CD14-positive monocyte (primary cell): ENCODE data around the gene AFDN. TPM values are rescaled to one million over a fixed set of nuclear protein-coding genes. Genes with fewer than 3 reads are reported as not detected.

Experiments used
- DNase-seq, 3 donors: peaks; one replicate each; pipeline ENCODE4 v3.0.0-alpha.2; 2011 to 2022
- H2AFZ ChIP-seq: 2 replicates; pipeline ENCODE4 v1.6.0; 2012; ENCODE audit warnings: mild to moderate bottlenecking, low read depth, low read length, inconsistent platforms; ENCODE audit not compliant: insufficient read depth, poor library complexity, severe bottlenecking
- H3K27ac ChIP-seq, 2 donors: 1 replicate in 1 of 2; 2 replicates in 1 of 2; pipeline ENCODE4 v1.5.1; 2012 to 2013; ENCODE audit warnings: low read length in 2 of 2, control low read depth in 1 of 2, inconsistent platforms in 1 of 2, low read depth in 1 of 2, mild to moderate bottlenecking in 1 of 2
- H3K27me3 ChIP-seq, 2 donors: one replicate each; pipeline versions ENCODE4 v1.6.0 to v1.6.1; 2011 to 2013; ENCODE audit warnings: low read length in 2 of 2; ENCODE audit not compliant: control insufficient read depth in 2 of 2, insufficient read depth in 2 of 2
- H3K36me3 ChIP-seq, 2 donors: replicated peaks in 1 of 2; 1 replicate in 1 of 2; 2 replicates in 1 of 2; pipeline versions ENCODE4 v1.5.1 to v1.6.1; 2012 to 2013; ENCODE audit warnings: low read length in 2 of 2, control low read depth in 1 of 2, inconsistent platforms in 1 of 2, mild to moderate bottlenecking in 1 of 2; ENCODE audit not compliant: insufficient read depth in 2 of 2, control insufficient read depth in 1 of 2
- H3K4me1 ChIP-seq, 2 donors: 1 replicate in 1 of 2; 2 replicates in 1 of 2; pipeline versions ENCODE4 v1.5.1 to v1.6.1; 2012 to 2013; ENCODE audit warnings: low read length in 2 of 2, control low read depth in 1 of 2, inconsistent platforms in 1 of 2, mild to moderate bottlenecking in 1 of 2, moderate library complexity in 1 of 2; ENCODE audit not compliant: insufficient read depth in 2 of 2, control insufficient read depth in 1 of 2
- H3K4me2 ChIP-seq: replicated peaks from 2 replicates; pipeline ENCODE3; 2012; ENCODE audit warnings: low read length, moderate library complexity, mild to moderate bottlenecking; ENCODE audit not compliant: poor library complexity, severe bottlenecking; ENCODE audit errors: extremely low read depth
- H3K4me3 ChIP-seq, 3 experiments: fragments of 200-600 bp in 1 of 3; sonication (generic) in 1 of 3; replicated peaks in 1 of 3; 1 replicate in 2 of 3; 2 replicates in 1 of 3; pipeline ENCODE4 v1.5.1; 2011 to 2013; ENCODE audit warnings: low read length in 3 of 3, mild to moderate bottlenecking in 3 of 3, control low read depth in 2 of 3, low read depth in 2 of 3, inconsistent platforms in 1 of 3, moderate library complexity in 1 of 3
- H3K79me2 ChIP-seq: 2 replicates; pipeline ENCODE4 v1.6.0; 2012; ENCODE audit warnings: mild to moderate bottlenecking, control low read depth, inconsistent platforms, low read length, moderate library complexity; ENCODE audit not compliant: insufficient read depth
- H3K9ac ChIP-seq: 2 replicates; pipeline ENCODE4 v1.6.0; 2017; ENCODE audit warnings: low read length, mild to moderate bottlenecking; ENCODE audit not compliant: insufficient read depth, poor library complexity, severe bottlenecking
- H3K9me3 ChIP-seq, 2 donors: replicated peaks in 1 of 2; 1 replicate in 1 of 2; 2 replicates in 1 of 2; pipeline versions ENCODE4 v1.5.1 to v1.6.1; 2012 to 2013; ENCODE audit warnings: low read length in 2 of 2, control low read depth in 1 of 2; ENCODE audit not compliant: control insufficient read depth in 1 of 2, insufficient read depth in 1 of 2
- H4K20me1 ChIP-seq: 2 replicates; pipeline ENCODE4 v1.6.0; 2012; ENCODE audit warnings: mild to moderate bottlenecking, low read length, control low read depth, moderate library complexity; ENCODE audit not compliant: insufficient read depth
- H3K27ac Mint-ChIP-seq, 7 donors: one replicate each; pipeline ENCODE4 v1.8.0; 2020; ENCODE audit warnings: mild to moderate bottlenecking in 7 of 7, mixed read lengths in 7 of 7, moderate library complexity in 6 of 7, inconsistent platforms in 2 of 7
- H3K27me3 Mint-ChIP-seq, 3 donors: one replicate each; pipeline ENCODE4 v1.8.0; 2021 to 2022; ENCODE audit warnings: low read depth in 3 of 3, mild to moderate bottlenecking in 3 of 3, mixed read lengths in 3 of 3, moderate library complexity in 3 of 3, inconsistent platforms in 1 of 3
- H3K36me3 Mint-ChIP-seq, 2 donors: one replicate each; pipeline ENCODE4 v1.8.0; 2020; ENCODE audit warnings: mixed read lengths in 2 of 2, inconsistent platforms in 1 of 2, mild to moderate bottlenecking in 1 of 2
- H3K4me1 Mint-ChIP-seq: one replicate; pipeline ENCODE4 v1.8.0; 2020; ENCODE audit warnings: mild to moderate bottlenecking, mixed read lengths
- H3K4me3 Mint-ChIP-seq, 2 donors: one replicate each; pipeline ENCODE4 v1.8.0; 2020; ENCODE audit warnings: mild to moderate bottlenecking in 2 of 2, mixed read lengths in 2 of 2, moderate library complexity in 1 of 2
- H3K9me3 Mint-ChIP-seq, 7 donors: one replicate each; pipeline ENCODE4 v1.8.0; 2020 to 2022; ENCODE audit warnings: mixed read lengths in 7 of 7, mild to moderate bottlenecking in 6 of 7, moderate library complexity in 6 of 7, inconsistent platforms in 2 of 7
- CTCF ChIP-seq: fragments of 200-600 bp; IDR thresholded peaks from one replicate; pipeline ENCODE4 v1.8.0; 2022; ENCODE audit warnings: antibody characterized with exemption, mild to moderate bottlenecking
- WGBS: methylation state at CpG from one replicate; pipeline ENCODE4 v1.1.5; 2013; ENCODE audit warnings: missing lambda C conversion rate; ENCODE audit not compliant: insufficient coverage; 5-methylcytosine and 5-hydroxymethylcytosine counted together
- intact Hi-C, 2 donors: fragments of 100-400 bp; cut with micrococcal nuclease; formaldehyde crosslinking; loops; one replicate each; pipeline versions ENCODE4 v1.15.0 to v1.15.1; 2023
- polyA plus RNA-seq, 3 donors: library from polyadenylated mRNA; depleted of rRNA in 1 of 3; unstranded in 2 of 3; stranded (reverse) in 1 of 3; fragments of 300-500 nt in 2 of 3; fragments of >200 nt in 1 of 3; fragmentation: Illumina TruSeq in 2 of 3; gene quantifications; 1 replicate in 2 of 3; 2 replicates in 1 of 3; pipeline ENCODE4 v1.2.3, GENCODE V29; 2012 to 2021

The AFDN gene
- polyA plus RNA-seq, 3 donors: 0.03 to 1.5 TPM; not detected in 1

GRCh38 chr6:167838207-167838748 is 11.6 kb downstream of the AFDN start:
- Histone ChIP-seq H3K36me3 (no peaks in the 10 kb centered on the region), H3K79me2 (no peaks in the 10 kb centered on the region), H3K4me1 (peaks cover 0 to 2% of the 10 kb centered on the region in 2 donors), H4K20me1 (no peaks in the 10 kb centered on the region), H3K27ac (no peak overlapping the region), H3K27me3 (peaks cover 8 to 15% of the 10 kb centered on the region in 2 donors), H2AFZ (no peak overlapping the region), H3K4me2 (no peak overlapping the region), H3K9me3 (no peaks in the 10 kb centered on the region), H3K4me3 (no peak overlapping the region), H3K9ac (no peak overlapping the region)
- 83% methylated on average over 1 of the region's 6 CpGs for WGBS
- H3K27me3 Mint-ChIP-seq: peaks cover 8 to 20% (median 12%) of the 10 kb centered on the region in 3 donors
- no peaks in the 10 kb centered on the region for H3K36me3 Mint-ChIP-seq
- H3K4me3 Mint-ChIP-seq: no peak overlapping the region
- intact Hi-C loops: no loop called here
- H3K9me3 Mint-ChIP-seq: no peaks in the 10 kb centered on the region
- no peak for TF ChIP-seq CTCF
- no peak for DNase-seq
- H3K4me1 Mint-ChIP-seq: peaks cover 2% of the 10 kb centered on the region
- no peak overlapping the region for H3K27ac Mint-ChIP-seq

GRCh38 chr6:167839343-167839742 is 12.6 kb downstream of the AFDN start:
- intact Hi-C loops: no loop called here
- 100% methylated on average over 1 of the region's 3 CpGs for WGBS
- no peaks in the 10 kb centered on the region for H3K79me2 ChIP-seq

More at GRCh38 chr6:167839343-167839742, 12.6 kb downstream of the AFDN start:
- no peak for DNase-seq
- TF ChIP-seq CTCF: no peak
- Mint-ChIP-seq H3K4me3 (no peak overlapping the region), H3K27ac (no peak overlapping the region), H3K27me3 (peaks cover 0 to 13% (median 7%) of the 10 kb centered on the region in 3 donors), H3K9me3 (no peaks in the 10 kb centered on the region), H3K4me1 (no peaks in the 10 kb centered on the region), H3K36me3 (no peaks in the 10 kb centered on the region)
- no peak overlapping the region for H3K9ac ChIP-seq
- H4K20me1 ChIP-seq: no peaks in the 10 kb centered on the region
- H2AFZ ChIP-seq: no peak overlapping the region
- no peak overlapping the region for H3K4me2 ChIP-seq
- H3K9me3 ChIP-seq: no peaks in the 10 kb centered on the region
- H3K36me3 ChIP-seq: no peaks in the 10 kb centered on the region
- no peaks in the 10 kb centered on the region for H3K4me1 ChIP-seq
- peaks cover 8 to 11% of the 10 kb centered on the region in 2 donors for H3K27me3 ChIP-seq
- H3K4me3 ChIP-seq: no peak overlapping the region
- no peak overlapping the region for H3K27ac ChIP-seq
